HuH-7 (cell line): ENCODE measurements around the gene NLGN4Y.
"Not testable (repeated sequence)": the region's sequence is repeated elsewhere in the genome, so short reads cannot be mapped to it uniquely, and the experiment has no call there.

Experiments used
- DNase-seq: peaks from one replicate; pipeline ENCODE4 v3.0.0; 2011; ENCODE audit warnings: low spot score

Gene NLGN4Y

GRCh38 chrY:14834103-14835060, 310.1 kb downstream of the NLGN4Y start:
- DNase-seq, result no peak

DNA sequence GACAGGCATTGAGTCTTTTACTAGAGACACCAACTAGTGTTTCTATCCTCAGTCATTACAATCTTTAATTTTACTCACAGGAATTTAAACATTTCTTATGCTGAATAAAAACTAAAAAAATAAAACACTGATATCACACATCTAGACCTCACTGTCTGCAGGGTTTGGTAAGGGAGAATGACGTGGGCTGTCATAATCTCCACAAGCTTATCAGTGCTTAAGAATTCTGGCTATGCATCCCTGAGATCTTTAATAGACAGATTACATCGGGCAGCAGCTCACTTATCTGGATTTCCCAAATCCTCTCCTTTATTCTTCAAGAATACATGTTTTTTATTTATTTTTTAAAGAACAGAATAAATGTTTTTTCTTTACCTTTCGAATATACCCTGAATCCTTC, 313.1 kb downstream of the NLGN4Y start:
- no peak for DNase-seq

DNA sequence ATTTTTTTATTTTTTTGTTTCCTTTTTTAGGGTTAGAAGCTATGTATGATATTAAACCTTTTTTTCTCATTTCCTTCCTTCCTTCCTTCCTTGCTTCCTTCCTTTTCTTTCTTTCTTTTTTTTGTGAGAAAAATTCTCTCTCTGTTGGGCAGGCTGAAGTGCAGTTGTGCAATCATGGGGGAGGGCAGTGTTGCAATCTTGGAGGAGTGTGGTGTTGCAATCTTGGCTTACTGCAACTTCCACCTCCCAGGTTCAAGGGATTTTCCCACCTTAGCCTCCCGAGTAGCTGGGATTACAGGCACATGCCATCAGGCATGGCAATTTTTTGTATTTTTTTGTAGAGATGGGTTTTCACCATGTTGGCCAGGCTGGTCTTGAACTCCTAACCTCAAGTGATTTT, 326.4 kb downstream of the NLGN4Y start:
- DNase-seq, result no peak

DNA sequence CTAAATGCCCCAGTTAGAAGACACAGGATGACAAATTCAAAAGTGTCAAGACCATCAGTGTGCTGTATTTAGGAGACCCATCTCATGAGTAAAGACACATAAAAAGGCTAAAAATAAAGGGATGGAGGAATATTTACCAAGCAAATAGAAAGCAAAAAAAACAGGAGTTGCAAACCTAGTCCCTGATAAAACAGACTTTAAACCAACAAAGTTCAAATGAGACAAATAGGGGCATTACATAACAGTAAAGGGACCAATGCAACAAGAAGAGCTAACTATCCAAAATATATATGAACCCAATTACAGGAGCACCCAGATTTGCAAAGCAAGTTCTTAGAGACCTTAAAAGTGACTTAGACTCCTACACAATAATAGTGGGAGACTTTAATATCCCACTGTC, 336.1 kb downstream of the NLGN4Y start:
- no peak for DNase-seq

DNA sequence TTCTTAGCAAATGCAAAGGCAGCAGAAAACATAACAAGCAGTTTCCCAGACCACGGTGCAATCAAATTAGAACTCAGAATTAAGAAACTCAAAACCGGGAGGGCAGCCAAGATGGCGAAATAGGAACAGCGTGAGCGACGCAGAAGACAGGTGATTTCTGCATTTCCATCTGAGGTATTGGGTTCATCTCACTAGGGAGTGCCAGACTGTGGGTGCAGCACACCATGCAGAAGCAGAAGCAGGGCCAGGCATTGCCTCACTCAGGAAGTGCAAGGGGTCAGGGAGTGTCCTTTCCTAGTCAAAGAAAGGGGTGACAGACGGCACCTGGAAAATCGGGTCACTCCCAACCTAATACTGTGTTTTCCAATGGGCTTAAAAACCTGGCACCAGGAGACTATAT, 336.7 kb downstream of the NLGN4Y start:
- not testable (repeated sequence) for DNase-seq

- no peak for DNase-seq
Observed at GRCh38 chrY:14871971-14872370, 347.6 kb downstream of the NLGN4Y start.
